ENCODE data around the gene APLP2. TPM values are rescaled to one million over a fixed set of nuclear protein-coding genes. Genes with fewer than 3 reads are reported as not detected.
A peak's percentile ranks its signal among the peaks of the same experiment; 100 is the strongest.

The APLP2 gene
- total RNA-seq, 3 donors from 2014 or later: 328 to 406 (median 400) TPM

GRCh38 chr11:130122141-130122575 is 52.5 kb downstream of the APLP2 start:
- DNase-seq: no peak
- Histone ChIP-seq H3K36me3 (ENCODE audit: low read depth) (peaks cover 3% of the 10 kb centered on the region), H3K4me3 (no peak overlapping the region), H3K4me1 (ENCODE audit: low read depth) (no peaks in the 10 kb centered on the region), H3K9me3 (no peaks in the 10 kb centered on the region)
- no peak for TF ChIP-seq CTCF (IDR thresholded peaks at IDR 0.05)
- ATAC-seq: no peak
- intact Hi-C loops (cut with DNase I, micrococcal nuclease): loop anchor here in 1 of 2 donors (10.0 kb wide), 1 partner anchor 47 kb away; no protein-coding TSS in a partner anchor

DNA sequence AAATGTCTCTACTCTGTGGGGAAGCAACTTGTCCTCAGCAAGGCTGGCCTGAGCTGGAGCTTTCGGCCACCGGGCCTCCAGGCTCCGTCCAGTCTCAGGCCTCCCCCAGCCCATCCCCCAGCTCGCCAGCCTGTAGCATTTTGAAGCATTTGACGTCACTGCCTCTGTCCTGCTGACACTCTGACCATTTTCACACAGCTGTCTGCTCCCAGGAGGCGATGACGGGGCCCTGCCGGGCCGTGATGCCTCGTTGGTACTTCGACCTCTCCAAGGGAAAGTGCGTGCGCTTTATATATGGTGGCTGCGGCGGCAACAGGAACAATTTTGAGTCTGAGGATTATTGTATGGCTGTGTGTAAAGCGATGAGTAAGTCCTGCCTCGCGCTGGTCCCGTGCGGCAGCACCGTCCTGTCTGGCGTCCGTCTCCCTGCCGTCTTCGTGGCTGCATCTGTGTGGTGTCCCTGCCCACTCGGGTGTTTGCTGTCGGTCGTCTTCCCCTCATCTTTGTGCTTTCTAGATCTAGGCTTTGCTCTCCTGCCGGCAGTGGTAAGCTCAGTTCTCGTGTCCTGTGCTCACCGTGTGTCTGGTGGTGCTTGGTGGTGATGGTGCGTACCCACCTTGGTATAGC is 53.8 kb downstream of the APLP2 start:
- intact Hi-C loops (cut with DNase I, micrococcal nuclease): loop anchor here in 1 of 2 donors (10.0 kb wide), 1 partner anchor 49 kb away; no protein-coding TSS in a partner anchor
- TF ChIP-seq CTCF (IDR thresholded peaks at IDR 0.05): no peak
- peaks cover 3% of the 10 kb centered on the region for H3K36me3 ChIP-seq (ENCODE audit: low read depth)
- ATAC-seq (no peak), DNase-seq (no peak)
- H3K9me3 ChIP-seq: no peaks in the 10 kb centered on the region
- no peak overlapping the region for H3K4me3 ChIP-seq
- H3K4me1 ChIP-seq (ENCODE audit: low read depth): no peaks in the 10 kb centered on the region

DNA sequence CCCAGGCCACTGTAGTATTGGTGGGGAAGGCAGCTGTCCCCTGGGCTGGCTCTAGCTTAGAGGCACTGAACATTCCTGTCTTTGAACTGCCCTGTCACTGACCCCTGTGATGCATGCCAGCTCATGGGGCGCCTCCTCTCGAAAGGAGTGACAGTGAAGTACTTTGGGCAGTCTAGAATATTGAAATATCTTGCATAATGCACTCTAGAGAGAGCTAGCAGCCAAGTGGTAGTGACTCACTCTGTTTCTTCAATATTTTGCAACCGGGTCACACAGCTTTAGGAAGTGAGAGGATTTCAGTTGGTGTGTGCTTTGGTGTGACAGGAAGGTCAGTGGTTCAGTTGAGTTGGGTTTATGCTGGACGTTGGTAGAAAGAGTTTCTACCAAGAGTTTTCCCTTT is 54.4 kb downstream of the APLP2 start:
- H3K36me3 ChIP-seq (ENCODE audit: low read depth): peaks cover 3% of the 10 kb centered on the region
- no peaks in the 10 kb centered on the region for H3K4me1 ChIP-seq (ENCODE audit: low read depth)
- ATAC-seq: peak; percentile 70
- no peak overlapping the region for H3K4me3 ChIP-seq
- peak in 1 of 3 donors; percentile 75 for DNase-seq
- TF ChIP-seq CTCF (IDR thresholded peaks at IDR 0.05): no peak
- no peaks in the 10 kb centered on the region for H3K9me3 ChIP-seq
- intact Hi-C loops (cut with DNase I, micrococcal nuclease): loop anchor here in 1 of 2 donors (10.0 kb wide), 1 partner anchor 49 kb away; no protein-coding TSS in a partner anchor

GRCh38 chr11:130125638-130126037 is 55.9 kb downstream of the APLP2 start:
- TF ChIP-seq CTCF (IDR thresholded peaks at IDR 0.05): no peak
- ATAC-seq (no peak), DNase-seq (no peak)
- H3K9me3 ChIP-seq: no peaks in the 10 kb centered on the region
- no peaks in the 10 kb centered on the region for H3K4me1 ChIP-seq (ENCODE audit: low read depth)
- intact Hi-C loops (cut with DNase I, micrococcal nuclease): loop anchor here in 1 of 2 donors (10.0 kb wide), 1 partner anchor 51 kb away; no protein-coding TSS in a partner anchor
- H3K36me3 ChIP-seq (ENCODE audit: low read depth): peaks cover 3% of the 10 kb centered on the region
- no peak overlapping the region for H3K4me3 ChIP-seq

DNA sequence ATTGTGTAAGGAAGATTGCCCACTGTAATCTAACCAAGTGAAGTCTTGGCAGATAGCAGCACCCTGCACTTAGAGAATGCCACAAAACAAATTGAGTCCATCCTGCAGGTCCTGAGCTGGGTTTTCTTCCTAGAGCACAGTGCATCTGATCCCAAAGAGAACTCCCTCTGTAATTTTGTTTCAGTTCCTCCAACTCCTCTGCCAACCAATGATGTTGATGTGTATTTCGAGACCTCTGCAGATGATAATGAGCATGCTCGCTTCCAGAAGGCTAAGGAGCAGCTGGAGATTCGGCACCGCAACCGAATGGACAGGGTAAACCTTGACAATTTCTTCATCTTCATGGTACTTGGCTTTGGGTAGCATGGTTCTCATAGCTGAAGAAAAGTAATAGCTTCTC is 56.8 kb downstream of the APLP2 start:
- no peak for ATAC-seq
- DNase-seq: no peak
- H3K4me1 ChIP-seq (ENCODE audit: low read depth): no peaks in the 10 kb centered on the region
- H3K4me3 ChIP-seq: no peak overlapping the region
- peaks cover 3% of the 10 kb centered on the region for H3K36me3 ChIP-seq (ENCODE audit: low read depth)
- intact Hi-C loops (cut with DNase I, micrococcal nuclease): loop anchor here in 1 of 2 donors (10.0 kb wide), 1 partner anchor 52 kb away; no protein-coding TSS in a partner anchor
- H3K9me3 ChIP-seq: no peaks in the 10 kb centered on the region
- TF ChIP-seq CTCF (IDR thresholded peaks at IDR 0.05): no peak
